Upper lobe of left lung (tissue), 4 donors: ENCODE data around the gene CPT1A.

Experiments used
- CTCF ChIP-seq, 6 experiments: fragments of 450-650 bp in 4 of 6; fragments of 200-600 bp in 2 of 6; sonication (generic) in 2 of 6; IDR thresholded peaks; one replicate each; pipeline ENCODE4 v1.5.1; 2016 to 2019; ENCODE audit warnings: antibody characterized with exemption in 6 of 6
- POLR2A ChIP-seq, 4 donors: fragments of 450-650 bp; IDR thresholded peaks; one replicate each; pipeline ENCODE4 v1.5.1; 2016 to 2017; ENCODE audit warnings: antibody characterized with exemption in 4 of 4, mild to moderate bottlenecking in 2 of 4
- POLR2AphosphoS5 ChIP-seq, 2 donors: sonication (generic); formaldehyde crosslinking; IDR thresholded peaks; one replicate each; pipeline ENCODE4 v1.5.1; 2017; ENCODE audit warnings: antibody characterized with exemption in 2 of 2

- no peak for TF ChIP-seq CTCF (IDR thresholded peaks at IDR 0.05)
- no peak for TF ChIP-seq POLR2A (IDR thresholded peaks at IDR 0.05)
- TF ChIP-seq POLR2AphosphoS5 (IDR thresholded peaks at IDR 0.05): no peak
Measured at GRCh38 chr11:68859123-68859522, 17.4 kb upstream of the CPT1A start.
